NCI-H128 (cell line): Measurements from ENCODE around the gene DPM2.
A peak's percentile ranks its signal among the peaks of the same experiment; 100 is the strongest.

ENCODE experiments used
- DNase-seq: peaks from one replicate; lab custom pipeline; 2025; ENCODE audit not compliant: unreplicated experiment; lab: John Stamatoyannopoulos, UW

Gene DPM2

DNA sequence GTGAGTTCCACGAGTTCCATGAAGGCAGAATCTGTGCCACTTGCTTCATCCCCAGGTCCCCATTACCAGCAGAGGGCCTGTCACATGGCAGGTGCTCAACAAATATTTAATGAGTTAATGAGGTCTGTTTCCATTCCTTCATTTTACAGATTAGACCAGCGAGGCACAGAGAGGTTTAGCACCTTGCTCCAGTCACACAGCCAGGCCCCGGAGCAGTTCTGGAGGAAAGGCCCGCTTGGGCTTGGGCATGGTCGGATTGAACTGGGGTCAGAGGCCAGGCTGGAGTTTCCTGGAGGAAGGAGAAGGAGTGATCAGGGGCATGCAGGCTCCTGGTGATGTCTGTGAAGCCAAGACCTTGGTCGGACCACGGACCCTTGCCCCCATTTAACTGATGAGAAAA, 16.9 kb downstream of the DPM2 start:
- DNase-seq, result no peak

DNA sequence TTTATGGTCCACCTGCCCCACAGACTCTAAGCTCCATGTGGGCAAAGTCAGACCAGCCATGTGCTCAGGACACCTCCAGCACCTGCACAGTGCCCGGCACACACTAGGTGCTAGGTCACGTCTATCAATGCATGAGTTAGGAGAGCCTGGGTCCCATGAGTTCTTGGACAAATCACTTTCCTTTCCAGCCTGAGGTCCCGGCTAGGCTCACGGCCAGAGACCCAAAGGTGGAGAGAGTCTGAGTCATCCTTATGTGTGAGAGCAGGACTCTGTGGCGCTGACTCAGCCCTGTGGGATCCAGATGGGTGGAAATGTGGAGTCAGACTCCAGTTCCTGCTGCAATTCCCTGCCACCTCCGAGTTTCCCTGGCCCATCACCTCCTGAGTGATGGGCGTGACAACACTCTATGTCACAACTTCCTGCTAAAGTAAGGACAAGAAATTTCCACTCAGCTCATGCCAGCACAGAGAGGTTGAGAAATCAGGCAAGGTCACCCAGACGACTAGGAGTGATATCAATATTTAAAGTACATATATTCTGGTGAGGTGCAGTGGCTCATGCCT, 18.3 kb downstream of the DPM2 start:
- no peak for DNase-seq

DNA sequence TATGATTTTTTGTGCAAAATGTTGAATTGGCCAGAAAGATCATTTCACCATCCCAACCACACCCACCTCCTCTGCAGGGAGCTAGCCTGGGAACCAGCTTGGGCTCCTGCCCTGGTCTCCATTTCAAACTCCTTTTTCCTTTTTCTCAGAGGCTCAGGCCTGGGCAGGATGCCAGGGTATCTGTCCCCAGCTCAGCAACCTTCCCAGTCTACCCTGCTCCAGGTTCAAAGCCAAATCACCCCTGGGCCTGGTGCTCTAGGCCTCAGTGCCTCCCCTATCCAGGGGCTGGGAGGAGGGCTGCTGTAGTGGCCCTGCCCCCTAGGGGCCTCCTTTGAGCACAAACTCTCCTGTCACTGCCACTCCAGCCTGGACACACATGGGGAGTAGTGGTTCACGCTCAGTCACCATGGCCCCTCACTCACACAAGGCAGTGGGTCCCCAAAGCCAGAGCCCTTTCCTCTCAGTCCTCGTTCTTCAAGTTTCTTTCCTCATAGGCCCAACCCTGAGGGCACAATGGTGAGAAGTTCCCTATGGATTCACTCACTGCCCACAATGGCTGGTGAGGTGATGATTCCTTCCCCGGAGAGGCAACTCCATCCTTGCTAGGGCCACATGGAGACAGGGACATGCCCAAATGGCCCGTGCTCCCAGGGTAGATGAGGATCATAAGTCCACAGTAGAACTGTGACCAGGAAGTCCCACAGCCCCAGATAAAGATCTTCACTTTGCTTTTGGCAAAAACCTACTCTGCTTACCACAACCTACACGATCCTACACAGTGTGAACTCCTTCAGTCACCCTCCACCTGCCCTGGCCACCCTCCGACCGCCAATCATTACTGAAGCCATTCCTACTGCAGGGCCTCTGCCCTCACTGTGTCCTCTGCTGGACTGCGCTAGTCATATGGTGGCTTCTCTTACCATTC, 19.2 kb downstream of the DPM2 start:
- no peak for DNase-seq

DNA sequence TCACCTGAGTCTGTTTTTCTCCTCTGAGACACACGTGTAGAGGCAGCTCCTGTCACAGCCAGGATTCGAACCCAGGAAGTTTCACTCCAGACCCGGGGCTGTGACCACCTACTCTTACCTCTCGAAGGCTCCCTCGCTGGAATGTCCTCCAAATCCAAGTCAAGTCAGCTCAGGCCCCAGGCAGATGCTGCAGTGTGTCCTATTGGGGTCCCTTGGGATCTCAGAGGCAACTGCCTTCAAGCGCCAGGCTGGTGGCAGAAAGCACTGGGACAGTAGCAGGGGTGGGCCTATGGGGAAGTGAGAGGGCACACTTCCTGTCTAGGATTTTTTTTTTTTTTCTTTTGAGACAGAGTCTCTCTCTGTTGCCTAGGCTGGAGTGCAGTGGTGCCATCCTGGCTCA, 20.1 kb downstream of the DPM2 start:
- no peak for DNase-seq

DNA sequence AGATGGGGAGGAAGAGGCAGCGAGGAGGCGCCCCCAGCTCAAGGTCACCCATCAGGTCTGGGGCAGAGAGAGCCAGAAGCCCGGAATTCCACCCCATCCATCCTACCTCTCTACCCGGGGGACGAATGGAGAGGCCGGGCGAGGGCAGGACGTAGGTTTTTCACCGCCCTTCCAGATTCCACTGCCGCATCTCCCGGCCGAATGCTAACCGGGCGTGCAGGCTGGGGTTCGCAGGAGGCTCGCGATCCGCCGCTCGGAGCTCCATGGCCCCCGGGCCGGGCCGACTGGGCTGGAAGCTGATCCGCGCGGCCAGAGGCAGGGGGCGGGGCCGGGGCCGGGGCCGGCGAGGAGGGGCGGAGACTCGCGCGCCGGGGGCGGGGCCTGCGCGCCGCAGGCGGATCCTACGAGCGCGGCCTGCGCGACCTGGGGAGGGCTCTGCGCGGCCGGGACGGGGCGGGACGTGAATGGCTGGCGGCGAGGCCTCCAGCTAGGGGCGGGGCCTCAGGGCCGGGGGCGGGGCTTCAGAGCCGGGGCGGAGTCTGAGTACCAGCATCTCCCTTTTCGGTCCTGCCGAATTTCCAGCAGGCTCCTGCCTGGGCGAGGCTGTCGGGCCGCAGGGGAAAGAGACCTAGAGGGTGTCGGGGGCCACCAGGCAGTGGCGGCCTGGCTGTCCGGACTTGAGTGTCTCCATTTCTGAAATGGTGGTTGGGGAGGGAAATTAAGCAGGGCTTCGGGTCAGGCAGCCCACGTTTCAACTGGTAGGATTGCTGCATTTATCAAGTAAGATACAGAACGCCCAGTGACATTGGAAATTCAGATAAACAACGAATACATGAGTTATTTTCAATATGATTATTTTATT, 20.7 kb downstream of the DPM2 start, which contains the start of gene ST6GALNAC4:
ST6GALNAC4 (minus strand) TSS at position 322 of the 862 bp plus-strand sequence. CDS start 622 bp downstream, outside the sequence.
- peak; percentile 76 for DNase-seq

DNA sequence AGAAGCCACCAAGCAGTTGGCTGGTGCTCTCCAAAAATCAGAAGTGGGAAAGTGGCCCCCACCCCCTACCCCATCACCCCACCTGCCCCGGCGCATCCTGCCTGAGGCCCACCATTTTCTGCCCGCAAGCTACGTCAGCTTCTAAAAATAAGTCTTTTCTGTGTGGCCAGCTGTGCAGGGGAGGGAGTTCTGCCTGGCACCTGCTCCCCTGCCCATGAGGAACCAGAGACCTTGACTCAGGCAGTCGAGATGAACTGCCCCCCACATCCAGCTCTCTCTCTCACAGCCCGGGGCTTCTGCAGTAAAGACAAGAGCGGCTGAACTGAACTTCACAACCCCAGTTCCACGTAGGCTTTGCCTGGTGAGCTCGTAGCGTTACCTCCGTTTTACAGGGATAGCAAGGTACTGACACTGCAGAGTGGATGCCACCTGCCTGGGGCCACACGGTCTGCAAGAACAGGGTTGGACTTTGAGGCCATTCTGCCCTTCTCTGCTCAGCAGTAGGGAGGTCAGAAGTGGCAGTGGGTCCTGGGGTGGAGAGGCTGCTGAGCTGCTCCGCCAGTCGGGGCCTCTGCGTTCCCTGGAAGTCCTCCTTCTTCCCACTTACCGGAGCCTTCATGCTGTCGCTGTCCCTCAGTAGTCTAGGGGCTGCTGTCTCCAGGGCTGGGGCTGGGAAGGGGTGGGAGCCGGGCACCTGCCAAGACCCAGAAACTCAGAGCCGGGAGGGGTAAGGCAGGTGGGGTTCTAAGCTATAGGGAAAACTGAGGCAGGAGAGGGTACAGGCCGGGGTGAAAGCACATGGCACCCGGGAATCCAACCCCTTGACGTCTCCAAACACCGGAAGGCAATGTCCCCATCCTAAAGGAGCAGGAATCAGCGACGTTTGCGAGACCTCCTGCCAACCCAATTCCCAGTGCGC, 21.6 kb downstream of the DPM2 start:
- DNase-seq, result no peak

DNA sequence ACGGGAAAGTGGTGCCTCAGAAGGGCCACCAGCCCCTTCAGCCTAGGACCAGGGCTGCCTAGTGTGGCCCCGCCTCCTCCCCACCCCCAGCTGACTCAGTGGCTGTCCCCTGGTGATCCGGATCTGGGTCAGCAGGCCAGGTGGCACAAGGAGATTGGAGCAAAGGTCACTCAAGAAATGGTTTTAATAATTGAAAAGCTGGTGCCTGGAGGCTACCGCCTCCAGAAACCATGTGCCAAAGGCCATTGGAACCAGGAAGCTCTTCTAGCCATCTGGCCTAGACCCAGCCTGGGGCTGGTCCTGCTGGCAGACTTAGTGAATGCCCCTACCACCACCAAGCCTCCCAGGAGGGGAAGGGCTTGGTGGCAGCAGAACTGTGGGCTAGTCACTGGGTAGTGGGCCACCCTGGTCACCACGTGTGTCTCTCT, 22.3 kb downstream of the DPM2 start:
- no peak for DNase-seq

DNA sequence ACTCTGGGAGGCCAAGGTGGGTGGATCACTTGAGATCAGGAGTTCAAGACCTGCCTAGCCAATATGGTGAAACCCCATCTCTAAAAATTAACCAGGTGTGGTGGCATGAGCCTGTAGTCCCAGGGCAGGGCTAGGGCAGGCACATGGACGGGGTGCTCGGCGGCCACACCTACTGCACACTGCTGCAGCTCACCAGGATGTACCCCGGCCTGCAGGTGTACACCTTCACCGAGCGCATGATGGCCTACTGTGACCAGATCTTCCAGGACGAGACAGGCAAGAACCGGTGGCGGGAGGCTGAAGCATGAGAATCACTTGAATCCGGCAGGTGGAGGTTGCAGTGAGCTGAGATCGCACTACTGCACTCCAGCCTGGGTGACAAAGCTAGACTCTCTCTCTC, 24.0 kb downstream of the DPM2 start:
- no peak for DNase-seq

DNA sequence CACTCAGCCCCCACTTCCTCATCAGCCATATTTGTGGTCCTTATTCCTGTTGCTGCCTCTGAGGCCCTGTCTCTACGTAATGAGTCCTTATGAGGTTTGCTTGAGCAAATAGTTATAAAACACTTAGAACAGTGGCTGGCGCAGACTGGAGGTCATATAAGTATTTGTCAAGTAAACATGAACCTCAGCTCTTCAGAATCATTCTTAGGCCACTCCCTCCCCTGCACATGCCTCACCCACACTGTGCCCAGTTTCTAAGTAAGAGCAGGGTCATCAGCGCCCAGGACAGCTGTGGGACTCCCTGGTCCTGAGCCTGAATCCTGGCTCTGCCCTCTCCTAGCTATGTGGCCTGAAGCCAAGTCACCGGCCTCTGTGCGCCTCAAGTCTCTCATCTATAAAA, 24.8 kb downstream of the DPM2 start:
- no peak for DNase-seq

DNA sequence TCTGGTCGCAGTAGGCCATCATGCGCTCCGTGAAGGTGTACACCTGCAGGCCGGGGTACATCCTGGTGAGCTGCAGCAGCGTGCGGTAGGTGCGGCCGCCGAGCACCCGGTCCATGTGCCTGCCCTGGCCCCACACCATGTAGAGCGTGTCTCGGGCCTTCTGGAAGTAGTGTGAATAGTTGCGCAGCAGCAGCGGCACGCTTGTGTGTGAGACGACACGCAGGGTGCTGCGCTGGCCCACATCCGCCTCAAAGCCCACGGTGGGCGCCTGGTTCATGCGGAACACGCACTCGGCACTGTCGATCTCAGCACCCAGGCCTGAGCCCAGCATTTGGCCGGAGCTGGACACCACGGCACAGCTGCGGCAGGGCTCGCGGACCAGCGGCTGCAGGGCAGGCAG, 25.4 kb downstream of the DPM2 start:
- DNase-seq, result no peak

DNA sequence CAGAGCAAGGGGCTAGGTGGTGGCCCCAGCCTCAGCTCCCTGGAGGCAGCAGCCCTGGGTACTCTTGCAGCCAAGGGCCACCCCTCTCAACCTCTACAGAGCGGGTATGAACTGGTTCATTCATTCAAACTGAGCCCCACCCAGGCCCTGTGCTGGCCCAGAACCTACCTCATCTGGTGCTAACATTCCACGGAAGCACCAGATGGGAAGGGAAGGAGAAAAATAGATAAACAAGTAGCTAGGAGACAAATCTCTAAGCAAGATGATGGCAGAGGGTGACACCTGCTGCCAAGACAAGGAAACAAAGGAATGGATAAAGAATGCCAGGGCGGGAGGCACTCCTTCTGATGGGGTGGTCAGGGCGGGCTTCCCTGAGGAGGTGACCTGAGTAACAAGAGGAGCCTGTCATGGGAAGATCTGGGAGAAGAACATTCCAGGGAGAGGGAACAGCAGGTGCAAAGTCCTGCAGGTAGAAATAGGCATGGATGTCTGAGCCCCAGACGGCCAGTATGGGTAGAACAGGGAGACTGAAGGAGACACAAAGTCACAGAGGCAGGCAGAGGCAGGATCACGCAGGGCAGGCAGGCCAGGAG, 26.9 kb downstream of the DPM2 start:
- no peak for DNase-seq

DNA sequence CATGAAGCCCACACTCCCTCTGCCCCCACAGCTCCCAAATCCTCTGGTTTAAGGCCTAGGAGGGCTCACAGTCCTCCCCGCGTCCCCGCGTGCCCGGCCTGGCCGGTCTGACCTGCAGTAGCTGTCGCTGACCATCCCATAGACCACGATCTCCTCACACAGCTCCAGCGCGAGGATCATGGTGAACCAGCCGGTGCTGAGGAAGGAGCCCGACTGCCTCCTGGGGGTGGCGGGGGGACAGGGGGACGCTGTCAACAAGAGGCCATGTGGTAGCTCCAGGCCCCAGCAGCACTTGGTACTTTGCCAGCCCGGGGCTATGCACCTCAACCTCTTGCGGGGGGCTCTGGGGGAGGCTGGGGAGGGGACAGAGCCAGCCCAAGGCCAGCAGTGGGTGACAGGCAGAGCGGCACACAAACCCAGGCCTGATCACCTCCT, 27.8 kb downstream of the DPM2 start:
- no peak for DNase-seq

DNA sequence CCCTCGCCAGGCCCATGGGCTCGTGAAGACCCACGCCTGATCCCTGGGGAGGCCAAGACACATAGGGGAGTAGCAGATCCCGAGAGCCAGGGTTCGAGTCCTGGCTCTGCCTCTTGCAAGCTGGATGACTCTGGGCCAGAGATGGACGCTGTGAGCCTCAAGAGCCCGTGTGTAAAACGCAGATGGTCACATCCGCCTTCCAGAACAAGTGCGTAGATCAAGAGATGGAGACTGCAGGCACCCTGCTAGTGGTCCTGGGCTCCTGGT, 29.1 kb downstream of the DPM2 start:
- DNase-seq, result no peak

DNA sequence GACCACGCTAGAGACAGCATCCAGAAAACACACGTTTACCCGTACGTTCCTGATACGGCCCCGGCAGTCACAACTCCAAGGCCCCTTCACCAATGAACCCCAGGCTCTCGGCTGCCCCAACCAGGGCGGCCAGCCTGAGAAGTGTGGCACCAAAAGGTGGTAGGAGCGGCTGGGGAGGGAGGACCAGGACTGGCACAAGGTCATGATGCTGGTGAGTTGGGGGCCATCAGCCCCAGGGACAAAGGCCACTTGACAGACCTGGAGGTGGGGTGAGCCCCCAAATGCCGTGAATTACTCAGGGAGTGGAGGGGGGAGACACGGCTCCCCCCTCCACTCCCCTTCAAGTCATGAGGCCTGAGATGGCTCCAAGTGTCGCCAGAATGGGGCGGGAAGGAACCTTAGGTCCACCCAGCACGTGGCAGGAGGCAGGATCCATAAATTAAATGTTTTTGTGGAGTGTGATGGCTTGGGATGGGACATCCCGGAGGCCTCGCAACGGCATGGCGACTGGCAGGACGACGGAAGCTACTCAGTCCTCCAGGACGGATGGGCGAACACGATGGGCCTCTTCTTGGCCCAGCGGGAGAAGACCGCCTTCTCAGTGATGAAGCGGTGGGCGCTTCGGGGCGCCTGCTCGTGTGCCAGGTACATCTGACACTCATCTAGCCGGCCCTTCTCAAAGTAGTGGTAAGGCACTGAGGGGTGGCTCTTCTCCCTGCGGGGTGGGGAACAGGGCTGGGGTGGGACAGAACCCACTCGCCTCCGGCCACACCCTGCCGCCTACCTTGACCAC, 29.6 kb downstream of the DPM2 start:
- DNase-seq, result no peak

DNA sequence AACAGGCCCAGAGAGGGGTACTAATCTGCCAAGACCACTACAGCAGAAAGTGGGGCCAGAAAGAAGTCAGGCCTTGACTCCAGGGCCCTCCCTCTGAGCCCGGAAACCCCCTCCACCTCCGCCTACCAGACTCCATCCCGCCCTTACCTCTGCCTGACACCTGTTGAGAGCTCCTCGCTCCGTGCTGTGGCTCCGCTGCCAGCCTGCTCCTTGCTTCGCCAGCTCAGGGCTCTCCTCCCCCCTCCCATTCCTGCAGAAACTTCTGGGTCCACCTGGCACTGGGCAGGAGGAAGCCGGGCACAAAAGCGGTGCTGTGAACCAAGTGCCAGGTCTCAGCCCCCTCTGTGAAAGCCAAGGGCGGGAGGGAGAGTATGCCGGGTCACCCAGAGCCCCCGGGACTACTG, 31.9 kb downstream of the DPM2 start:
- DNase-seq, result no peak

DNA sequence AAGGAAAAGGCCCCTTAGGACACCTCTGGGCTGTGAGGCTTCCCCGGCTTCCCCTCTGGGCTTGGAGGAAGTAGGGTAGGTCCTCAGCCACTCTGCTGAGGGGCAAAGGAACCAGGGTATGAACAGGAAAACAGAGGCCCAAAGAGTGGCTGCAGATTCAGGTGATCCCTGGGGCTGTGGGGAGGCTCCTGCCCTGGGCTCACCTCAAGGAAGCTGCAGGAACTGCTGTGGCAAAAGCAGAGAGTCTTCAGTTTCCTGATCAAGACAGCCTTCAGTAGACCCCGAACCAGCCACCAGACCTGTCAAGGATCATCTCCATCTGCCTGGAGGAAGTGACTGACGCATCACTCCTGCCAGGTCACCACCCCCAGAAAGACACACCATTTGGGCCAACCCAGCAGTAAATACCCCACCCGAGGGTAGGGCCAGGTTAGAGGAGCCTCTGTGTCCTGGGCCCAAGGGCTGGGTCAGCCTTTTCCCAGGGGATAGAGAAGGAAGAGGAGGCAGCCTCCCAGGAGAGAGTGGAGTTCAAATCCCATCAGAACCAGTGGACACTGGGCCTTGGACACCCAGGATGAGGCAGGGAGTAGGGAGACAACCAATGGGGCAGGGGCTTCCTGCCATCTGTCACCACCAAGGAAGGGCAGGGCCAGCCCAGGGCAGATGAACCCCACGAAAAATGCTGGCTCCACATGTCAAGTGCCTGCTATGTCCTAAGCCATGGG, 32.5 kb downstream of the DPM2 start:
- no peak for DNase-seq

DNA sequence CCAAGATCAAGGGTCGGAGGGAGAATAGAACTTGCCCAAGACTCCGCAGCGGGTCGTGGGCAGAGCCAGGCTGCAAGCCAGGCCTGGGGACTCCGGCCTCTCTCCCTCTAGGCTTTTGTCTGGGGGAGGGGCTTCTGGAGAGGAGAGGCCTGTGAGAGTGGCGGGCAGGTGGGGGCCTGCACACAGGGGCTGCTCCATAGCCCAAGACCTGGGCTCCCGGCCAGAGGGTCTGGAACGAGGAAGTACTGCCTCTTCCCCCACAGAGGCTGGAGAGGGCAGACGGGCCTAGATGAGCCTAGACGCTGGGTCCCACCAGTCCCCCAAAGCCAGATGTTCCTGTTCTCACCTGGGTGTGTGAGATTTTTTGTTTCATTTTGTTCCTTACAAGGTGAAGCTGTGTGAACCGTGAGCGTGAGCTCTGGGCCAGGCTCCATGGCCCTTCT, 33.1 kb downstream of the DPM2 start:
- no peak for DNase-seq

DNA sequence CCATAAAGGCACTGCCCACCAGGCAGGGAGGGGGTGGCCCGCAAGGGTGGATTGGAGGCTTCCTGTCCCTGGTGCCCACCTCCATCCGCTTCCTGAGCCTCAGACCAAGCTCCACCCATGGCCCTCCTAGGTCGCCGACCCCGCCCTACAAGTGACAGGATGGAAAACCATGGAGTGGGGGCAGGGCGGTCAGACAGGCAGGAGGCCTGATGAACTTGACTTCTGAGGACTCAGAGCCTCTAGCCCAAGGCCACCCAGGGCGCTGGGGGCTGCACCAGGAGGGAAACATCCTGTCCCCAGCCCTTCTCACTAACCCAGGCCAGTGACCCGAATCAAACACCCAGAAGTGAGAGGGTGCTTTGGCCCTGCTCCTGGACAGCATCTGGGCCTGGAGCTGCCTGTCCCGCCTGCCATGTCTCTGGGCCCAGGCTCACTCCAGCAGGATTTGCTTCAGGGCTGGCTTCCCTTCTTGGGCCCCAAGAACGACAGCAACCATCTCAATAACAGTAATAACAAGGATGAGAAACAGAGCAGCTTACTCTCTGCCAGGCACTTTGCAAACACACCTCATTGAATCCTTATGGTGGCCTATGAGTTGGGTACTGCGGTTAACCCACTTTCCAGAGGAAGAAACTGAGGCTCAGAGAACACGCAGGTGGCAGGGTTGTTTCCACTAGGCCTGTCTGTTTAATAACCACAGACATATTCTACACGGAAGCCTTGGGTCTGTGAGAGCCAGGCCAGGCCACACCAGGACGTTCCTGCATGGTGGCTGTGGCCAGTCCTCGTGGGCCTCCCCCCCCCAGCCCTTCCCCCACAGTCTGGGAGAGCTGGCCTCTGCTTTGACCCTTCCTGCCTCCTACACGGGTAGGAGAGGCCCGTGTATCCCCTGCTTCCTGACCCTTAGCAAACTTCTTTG, 33.8 kb downstream of the DPM2 start:
- no peak for DNase-seq
